ENCODE results near the gene NGLY1. TPM values are rescaled to one million over a fixed set of nuclear protein-coding genes. Genes with fewer than 3 reads are reported as not detected.

NGLY1 gene
- 30.0 and 39.1 TPM in 2 replicates for total RNA-seq

DNA sequence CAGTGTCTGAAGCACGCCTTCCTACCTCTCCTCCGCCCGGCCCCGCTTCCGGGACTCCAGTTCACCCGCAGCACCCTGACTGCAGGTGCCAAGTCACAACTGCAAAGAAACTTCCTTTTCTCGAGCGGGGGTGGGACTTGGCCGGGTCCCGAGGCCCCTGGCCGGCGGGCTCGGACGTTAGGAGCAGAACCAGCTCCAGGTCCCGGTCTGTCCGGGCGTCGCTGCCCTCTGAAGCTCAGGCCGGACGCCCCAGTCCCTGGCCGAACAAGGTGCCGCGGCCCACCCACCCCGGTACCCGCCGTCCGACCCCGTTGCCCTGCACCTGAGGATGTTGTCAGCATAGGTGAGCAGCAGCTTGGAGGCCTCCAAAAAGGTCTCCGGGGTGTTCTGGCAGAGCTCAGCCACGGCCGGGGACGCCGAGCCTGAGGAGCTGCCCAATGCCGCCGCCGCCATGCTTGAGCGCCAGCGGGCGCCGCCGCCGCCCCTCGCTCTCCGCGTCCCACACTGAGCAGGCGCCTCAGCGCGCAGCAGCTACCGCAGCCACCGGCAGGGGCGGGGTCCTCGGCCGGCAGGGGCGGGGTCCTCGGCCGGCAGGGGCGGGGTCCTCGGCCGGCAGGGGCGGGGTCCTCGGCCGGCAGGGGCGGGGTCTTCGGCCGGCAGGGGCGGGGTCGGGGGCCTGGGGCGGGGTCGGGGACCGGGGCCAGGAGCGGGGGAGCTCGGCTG lies at the start of gene NGLY1:
NGLY1 (minus strand) TSS at position 506 of the 723 bp plus-strand sequence; CDS start at position 453, 53 bp downstream.

GRCh38 chr3:25789596-25790556 lies 6.6 kb upstream of the NGLY1 start, which contains the start of gene OXSM:
Gene OXSM, plus strand, starts transcription at chr3:25790090. Its CDS starts 931 bp downstream, at chr3:25791021.

Other genes with a start within 250 kb of the NGLY1 start
- 89.6 and 95.5 TPM in 2 replicates for gene TOP2B, start 118.5 kb downstream of the NGLY1 start, total RNA-seq
- 9.8 and 11.2 TPM in 2 replicates for gene OXSM, start 6.6 kb upstream of the NGLY1 start, total RNA-seq

Data from endothelial cell of coronary artery (primary cell).